ENCODE results near the gene TUBB.

DNA sequence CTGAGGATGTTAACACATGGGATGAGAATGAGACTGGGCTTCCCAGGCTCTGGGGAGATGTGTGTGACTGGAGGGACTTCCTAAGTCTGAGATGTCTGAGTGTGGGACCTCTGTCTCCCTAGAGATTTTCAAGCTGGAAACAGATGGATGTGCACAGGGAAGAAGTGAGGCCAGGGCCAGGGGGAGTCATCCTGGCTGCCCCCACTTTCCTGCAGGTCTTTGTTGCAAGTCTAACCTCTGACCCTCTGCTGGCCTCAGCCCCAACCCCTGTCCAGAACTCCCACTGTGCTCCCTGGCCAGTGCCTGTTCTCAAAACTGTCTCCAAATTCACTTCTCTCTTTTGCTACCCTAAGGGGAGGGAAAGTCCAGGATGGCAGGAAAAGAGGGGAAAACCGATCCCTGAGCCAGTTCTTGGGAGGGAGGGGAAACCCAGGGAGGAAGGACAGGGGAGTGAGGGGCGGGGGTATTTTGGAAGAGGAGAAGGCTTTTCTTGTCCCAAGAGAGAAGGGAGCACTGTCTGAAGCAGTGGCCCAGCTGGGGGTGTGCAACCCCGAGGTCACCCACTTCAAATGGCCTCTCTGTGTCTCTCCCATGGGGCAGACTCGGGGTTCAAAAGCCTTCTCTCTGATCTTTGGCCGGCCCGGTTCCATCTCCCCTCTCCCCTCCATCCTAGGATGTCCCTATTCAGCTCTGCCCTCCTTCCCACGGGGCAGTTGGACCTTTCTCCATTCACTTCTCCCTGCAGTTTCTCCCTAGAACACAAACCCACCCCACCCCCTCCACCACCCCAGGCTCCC, 36.8 kb upstream of the TUBB start:
- TF ChIP-seq, protein P1, sequence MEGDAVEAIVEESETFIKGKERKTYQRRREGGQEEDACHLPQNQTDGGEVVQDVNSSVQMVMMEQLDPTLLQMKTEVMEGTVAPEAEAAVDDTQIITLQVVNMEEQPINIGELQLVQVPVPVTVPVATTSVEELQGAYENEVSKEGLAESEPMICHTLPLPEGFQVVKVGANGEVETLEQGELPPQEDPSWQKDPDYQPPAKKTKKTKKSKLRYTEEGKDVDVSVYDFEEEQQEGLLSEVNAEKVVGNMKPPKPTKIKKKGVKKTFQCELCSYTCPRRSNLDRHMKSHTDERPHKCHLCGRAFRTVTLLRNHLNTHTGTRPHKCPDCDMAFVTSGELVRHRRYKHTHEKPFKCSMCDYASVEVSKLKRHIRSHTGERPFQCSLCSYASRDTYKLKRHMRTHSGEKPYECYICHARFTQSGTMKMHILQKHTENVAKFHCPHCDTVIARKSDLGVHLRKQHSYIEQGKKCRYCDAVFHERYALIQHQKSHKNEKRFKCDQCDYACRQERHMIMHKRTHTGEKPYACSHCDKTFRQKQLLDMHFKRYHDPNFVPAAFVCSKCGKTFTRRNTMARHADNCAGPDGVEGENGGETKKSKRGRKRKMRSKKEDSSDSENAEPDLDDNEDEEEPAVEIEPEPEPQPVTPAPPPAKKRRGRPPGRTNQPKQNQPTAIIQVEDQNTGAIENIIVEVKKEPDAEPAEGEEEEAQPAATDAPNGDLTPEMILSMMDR (conservative IDR thresholded peaks at IDR 0.05; ENCODE audit: low read length) = no peak
- no peak for TF ChIP-seq EZH2phosphoT487 (IDR thresholded peaks at IDR 0.05; ENCODE audit: borderline replicate concordance, low read depth, low read length)

Data from OCI-LY7 (cell line).